Ishikawa (cell line): ENCODE results near the gene IL17RE.

ENCODE experiments used
- CEBPB ChIP-seq: IDR thresholded peaks from 2 replicates; pipeline ENCODE4 v1.6.1; 2012
- CREB1 ChIP-seq: IDR thresholded peaks from 2 replicates; pipeline ENCODE4 v1.6.1; 2012; ENCODE audit warnings: low read depth
- EGR1 ChIP-seq: IDR thresholded peaks from 2 replicates; pipeline ENCODE4 v1.6.1; 2012
- EP300 ChIP-seq: IDR thresholded peaks from 2 replicates; pipeline ENCODE4 v1.6.1; 2012; ENCODE audit warnings: borderline replicate concordance
- FOXM1 ChIP-seq: IDR thresholded peaks from 2 replicates; pipeline ENCODE4 v1.6.1; 2012; ENCODE audit warnings: low read depth, borderline replicate concordance
- NFIC ChIP-seq: IDR thresholded peaks from 2 replicates; pipeline ENCODE4 v1.6.1; 2012
- RAD21 ChIP-seq: IDR thresholded peaks from 2 replicates; pipeline ENCODE4 v1.6.1; 2012; ENCODE audit warnings: low read depth
- REST ChIP-seq: IDR thresholded peaks from 2 replicates; pipeline ENCODE4 v1.6.1; 2012; ENCODE audit warnings: low read depth, mild to moderate bottlenecking
- TAF1 ChIP-seq: IDR thresholded peaks from 2 replicates; pipeline ENCODE4 v1.6.1; 2012; ENCODE audit warnings: low read depth, mild to moderate bottlenecking
- TCF12 ChIP-seq: IDR thresholded peaks from 2 replicates; pipeline ENCODE4 v1.6.1; 2012; ENCODE audit warnings: low read depth
- TEAD4 ChIP-seq: IDR thresholded peaks from 2 replicates; pipeline ENCODE4 v1.6.1; 2012
- USF1 ChIP-seq: IDR thresholded peaks from 2 replicates; pipeline ENCODE4 v1.6.1; 2012
- YY1 ChIP-seq: IDR thresholded peaks from 2 replicates; pipeline ENCODE4 v1.6.1; 2012; ENCODE audit warnings: low read depth
- ZBTB7A ChIP-seq: IDR thresholded peaks from 2 replicates; pipeline ENCODE4 v1.6.1; 2012; ENCODE audit warnings: low read depth
- TF ChIP-seq, protein P1 (sequence below): IDR thresholded peaks from 2 replicates; pipeline ENCODE4 v1.6.1; 2012

Gene IL17RE

GRCh38 chr3:9955611-9956352 is 53.1 kb downstream of the IL17RE start:
- TF ChIP-seq USF1 (no peak), RAD21 (no peak), YY1 (no peak), EP300 (no peak), TEAD4 (no peak), FOXM1 (no peak), ZBTB7A (no peak), CEBPB (no peak), TAF1 (no peak), REST (no peak), CREB1 (no peak), NFIC (no peak), EGR1 (no peak)
- TF ChIP-seq, protein P1, sequence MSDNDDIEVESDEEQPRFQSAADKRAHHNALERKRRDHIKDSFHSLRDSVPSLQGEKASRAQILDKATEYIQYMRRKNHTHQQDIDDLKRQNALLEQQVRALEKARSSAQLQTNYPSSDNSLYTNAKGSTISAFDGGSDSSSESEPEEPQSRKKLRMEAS: no peak

GRCh38 chr3:9957214-9957613 is 54.6 kb downstream of the IL17RE start:
- TF ChIP-seq ZBTB7A (no peak), TEAD4 (no peak), RAD21 (no peak), USF1 (no peak), EGR1 (no peak), TAF1 (no peak), TCF12 (no peak), FOXM1 (no peak), YY1 (no peak), EP300 (no peak)

DNA sequence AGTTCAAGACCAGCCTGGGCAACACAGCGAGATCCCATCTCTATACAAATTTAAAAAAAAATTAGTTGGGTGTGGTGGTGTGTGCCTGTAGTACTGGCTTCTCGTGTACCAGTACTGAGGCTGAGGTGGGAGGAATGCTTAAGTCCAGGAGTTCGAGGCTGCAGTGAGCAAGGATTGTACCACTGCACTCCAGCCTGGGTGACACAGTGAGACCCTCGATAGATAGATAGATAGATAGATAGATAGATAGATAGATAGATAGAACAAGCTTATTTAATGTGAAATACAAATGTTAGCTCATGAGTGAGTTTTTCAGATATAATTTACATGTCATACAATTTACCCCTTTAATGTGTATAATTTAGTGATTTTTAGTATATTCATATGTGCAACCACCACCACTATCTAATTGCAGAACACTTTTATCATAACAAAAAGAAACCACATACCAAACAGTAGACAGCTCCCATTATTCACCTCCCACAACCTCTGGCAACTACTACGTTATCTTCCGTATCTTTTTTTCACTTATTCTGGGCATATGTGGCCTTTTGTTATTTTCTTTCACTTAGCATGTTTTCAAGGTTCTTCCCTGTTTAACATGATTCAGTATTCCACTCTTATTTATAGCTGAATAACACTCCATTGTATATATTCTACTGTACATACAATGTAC is 62.7 kb downstream of the IL17RE start:
- TF ChIP-seq TCF12 (no peak), CREB1 (no peak), TEAD4 (no peak), RAD21 (no peak), USF1 (no peak), FOXM1 (no peak), ZBTB7A (no peak), CEBPB (no peak), REST (no peak), EP300 (no peak), TAF1 (no peak), EGR1 (no peak), YY1 (no peak), NFIC (no peak)
- TF ChIP-seq, protein P1: no peak
